ENCODE measurements around the gene ASAP2. TPM values are rescaled to one million over a fixed set of nuclear protein-coding genes. Genes with fewer than 3 reads are reported as not detected.

ASAP2 gene
- total RNA-seq, 1 experiment from 2014 or later: 46.7 TPM

GRCh38 chr2:9343524-9343923 lies 136.9 kb downstream of the ASAP2 start:
- DNase-seq (ENCODE audit: low read depth): no peak

- DNase-seq (ENCODE audit: low read depth): no peak
Measured at GRCh38 chr2:9344434-9344833, 137.8 kb downstream of the ASAP2 start.

- no peak for DNase-seq (ENCODE audit: low read depth)
Measured at GRCh38 chr2:9345343-9345742, 138.7 kb downstream of the ASAP2 start.

GRCh38 chr2:9345997-9346396 lies 139.4 kb downstream of the ASAP2 start:
- no peak for DNase-seq (ENCODE audit: low read depth)

- no peak for DNase-seq (ENCODE audit: low read depth)
Measured at GRCh38 chr2:9346885-9347284, 140.3 kb downstream of the ASAP2 start.

- no peak for DNase-seq (ENCODE audit: low read depth)
Measured at GRCh38 chr2:9347411-9347881, 140.8 kb downstream of the ASAP2 start.

GRCh38 chr2:9354318-9354717 lies 147.7 kb downstream of the ASAP2 start:
- DNase-seq (ENCODE audit: low read depth): no peak

- no peak for DNase-seq (ENCODE audit: low read depth)
Measured at GRCh38 chr2:9355270-9355669, 148.7 kb downstream of the ASAP2 start.

- DNase-seq (ENCODE audit: low read depth): no peak
Measured at GRCh38 chr2:9355716-9356115, 149.1 kb downstream of the ASAP2 start.

- DNase-seq (ENCODE audit: low read depth): no peak
Measured at GRCh38 chr2:9356261-9356660, 149.6 kb downstream of the ASAP2 start.

GRCh38 chr2:9358846-9359245 lies 152.2 kb downstream of the ASAP2 start:
- no peak for DNase-seq (ENCODE audit: low read depth)

- no peak for DNase-seq (ENCODE audit: low read depth)
Measured at GRCh38 chr2:9359463-9359862, 152.9 kb downstream of the ASAP2 start.

- DNase-seq (ENCODE audit: low read depth): no peak
Measured at GRCh38 chr2:9360110-9360509, 153.5 kb downstream of the ASAP2 start.

GRCh38 chr2:9360701-9361100 lies 154.1 kb downstream of the ASAP2 start:
- no peak for DNase-seq (ENCODE audit: low read depth)

GRCh38 chr2:9364373-9364772 lies 157.8 kb downstream of the ASAP2 start:
- no peak for DNase-seq (ENCODE audit: low read depth)

GRCh38 chr2:9364791-9365497 lies 158.3 kb downstream of the ASAP2 start:
- DNase-seq (ENCODE audit: low read depth): no peak

- no peak for DNase-seq (ENCODE audit: low read depth)
Measured at GRCh38 chr2:9365498-9366019, 158.9 kb downstream of the ASAP2 start.

- no peak for DNase-seq (ENCODE audit: low read depth)
Measured at GRCh38 chr2:9366026-9366425, 159.4 kb downstream of the ASAP2 start.

- DNase-seq (ENCODE audit: low read depth): no peak
Measured at GRCh38 chr2:9370746-9371145, 164.1 kb downstream of the ASAP2 start.

GRCh38 chr2:9373047-9373446 lies 166.4 kb downstream of the ASAP2 start:
- DNase-seq (ENCODE audit: low read depth): no peak

- no peak for DNase-seq (ENCODE audit: low read depth)
Measured at GRCh38 chr2:9373476-9373875, 166.9 kb downstream of the ASAP2 start.

GRCh38 chr2:9374071-9374730 lies 167.6 kb downstream of the ASAP2 start:
- DNase-seq (ENCODE audit: low read depth): no peak

GRCh38 chr2:9375857-9376428 lies 169.3 kb downstream of the ASAP2 start:
- no peak for DNase-seq (ENCODE audit: low read depth)
